A549 treated with AZD2906 at 1 μM for 4 hours (cell line): ENCODE measurements around the gene RNF220. TPM values are rescaled to one million over a fixed set of nuclear protein-coding genes. Genes with fewer than 3 reads are reported as not detected.

Source experiments
- total RNA-seq: library from RNA; stranded (reverse); fragments of 200-300 nt; extraction: Qiagen RNA extraction; gene quantifications from 5 replicates; pipeline ENCODE4 v1.2.3, GENCODE V29; 2022

RNF220 gene
- 55.2 to 68.3 TPM (median 61.2 TPM) in 5 replicates for total RNA-seq

GRCh38 chr1:44405031-44405797, at the start of gene RNF220:
RNF220 (plus strand) TSS chr1:44405255.

GRCh38 chr1:44674113-44675000, 269.3 kb downstream of the RNF220 start, which contains the start of the genes ARMH1 and TMEM53:
ARMH1 (plus strand) TSS chr1:44674714; CDS start chr1:44689698, 14,984 bp downstream.
TMEM53 (minus strand) TSS chr1:44674481; CDS start chr1:44674391, 90 bp downstream.

Other genes with a start within 250 kb of the RNF220 start
- 19.3 to 21.4 TPM (median 20.2 TPM) in 5 replicates for gene DMAP1, start 191.8 kb upstream of the RNF220 start, total RNA-seq
- 47.9 to 67.7 TPM (median 60.9 TPM) in 5 replicates for gene ERI3, start 50.0 kb upstream of the RNF220 start, total RNA-seq